GM23338 (cell line): ENCODE measurements around the gene TM9SF2. TPM values are rescaled to one million over a fixed set of nuclear protein-coding genes. Genes with fewer than 3 reads are reported as not detected.

Experiments used
- ATAC-seq: fragments of 200-7000 bp; cut with Tn5 transposase; 3 replicates; pipeline ENCODE4 v1.9.1; 2020
- DNase-seq: peaks from one replicate; pipeline ENCODE4 v3.0.0-alpha.2; 2015; ENCODE audit warnings: low spot score
- H2AFZ ChIP-seq: fragments of 200-600 bp; sonication (generic); 2 replicates; pipeline ENCODE4 v1.8.0; 2016; ENCODE audit warnings: antibody characterized with exemption, mild to moderate bottlenecking, moderate library complexity
- H3F3A ChIP-seq: fragments of 200-600 bp; sonication (generic); replicated peaks from 2 replicates; pipeline ENCODE4 v1.8.0; 2017; ENCODE audit warnings: antibody characterized with exemption, mixed run types, low read depth
- H3K27ac ChIP-seq: fragments of 200-600 bp; sonication (generic); 2 replicates; pipeline ENCODE4 v1.6.1; 2016; ENCODE audit warnings: low read depth
- H3K27me3 ChIP-seq: fragments of 200-600 bp; sonication (generic); 2 replicates; pipeline ENCODE4 v1.8.0; 2016; ENCODE audit warnings: mild to moderate bottlenecking, mixed run types, moderate library complexity; ENCODE audit not compliant: insufficient read depth
- H3K36me3 ChIP-seq: fragments of 200-600 bp; sonication (generic); 2 replicates; pipeline ENCODE4 v1.8.0; 2016; ENCODE audit warnings: mild to moderate bottlenecking; ENCODE audit not compliant: insufficient read depth
- H3K4me1 ChIP-seq: fragments of 200-600 bp; sonication (generic); 2 replicates; pipeline ENCODE4 v1.8.0; 2016; ENCODE audit warnings: mild to moderate bottlenecking, moderate library complexity; ENCODE audit not compliant: insufficient read depth
- H3K4me2 ChIP-seq: fragments of 200-600 bp; sonication (generic); 2 replicates; pipeline ENCODE4 v1.7.1; 2017; ENCODE audit warnings: mixed run types
- H3K4me3 ChIP-seq: fragments of 200-600 bp; sonication (generic); 2 replicates; pipeline ENCODE4 v1.6.1; 2016; ENCODE audit warnings: mixed run types
- H3K79me2 ChIP-seq: fragments of 200-600 bp; sonication (generic); replicated peaks from 2 replicates; pipeline ENCODE4 v1.8.0; 2017; ENCODE audit warnings: mild to moderate bottlenecking; ENCODE audit not compliant: insufficient read depth
- H3K9me2 ChIP-seq: fragments of 200-600 bp; sonication (generic); 2 replicates; pipeline ENCODE4 v1.8.0; 2017; ENCODE audit not compliant: insufficient read depth
- H4K20me1 ChIP-seq: fragments of 200-600 bp; sonication (generic); replicated peaks from 2 replicates; pipeline ENCODE4 v1.8.0; 2017; ENCODE audit warnings: mild to moderate bottlenecking; ENCODE audit not compliant: insufficient read depth
- H3K27ac Mint-ChIP-seq: 2 replicates; pipeline ENCODE4 v1.8.0; 2020; ENCODE audit warnings: inconsistent platforms, mild to moderate bottlenecking, moderate library complexity, mixed read lengths
- H3K27me3 Mint-ChIP-seq: 3 replicates; pipeline ENCODE4 v1.8.0; 2022; ENCODE audit warnings: low read depth, mild to moderate bottlenecking, moderate library complexity, mixed read lengths, inconsistent platforms; ENCODE audit not compliant: insufficient read depth, poor library complexity
- H3K36me3 Mint-ChIP-seq: 3 replicates; pipeline ENCODE4 v1.8.0; 2021; ENCODE audit warnings: low read depth, mild to moderate bottlenecking, inconsistent platforms, moderate library complexity, mixed read lengths
- H3K4me1 Mint-ChIP-seq: 3 replicates; pipeline ENCODE4 v1.8.0; 2020; ENCODE audit warnings: mild to moderate bottlenecking, inconsistent platforms, mixed read lengths
- H3K4me3 Mint-ChIP-seq: 3 replicates; pipeline ENCODE4 v1.8.0; 2021; ENCODE audit warnings: moderate library complexity, mild to moderate bottlenecking, inconsistent platforms, mixed read lengths
- H3K9me3 Mint-ChIP-seq: 3 replicates; pipeline ENCODE4 v1.8.0; 2020; ENCODE audit warnings: moderate library complexity, mild to moderate bottlenecking, inconsistent platforms, mixed read lengths
- CREB1 ChIP-seq: fragments of 250-450 bp; sonication (Bioruptor Pico); IDR thresholded peaks from 2 replicates; pipeline ENCODE4 v1.5.0; 2020; ENCODE audit warnings: low read depth, mild to moderate bottlenecking, moderate library complexity
- CTCF ChIP-seq, 2 experiments: fragments of 200-600 bp in 1 of 2; sonication (generic) in 1 of 2; conservative IDR thresholded peaks; 2 replicates each; pipeline versions ENCODE4 v1.5.1 to v1.6.1; 2016 to 2017; ENCODE audit warnings: antibody characterized with exemption in 2 of 2, low read depth in 2 of 2, mild to moderate bottlenecking in 2 of 2, moderate library complexity in 1 of 2
- EZH2phosphoT487 ChIP-seq: fragments of 200-600 bp; sonication (generic); IDR thresholded peaks from one replicate; pipeline ENCODE4 v1.8.1; 2018; ENCODE audit warnings: antibody characterized with exemption; ENCODE audit not compliant: unreplicated experiment
- JUNB ChIP-seq: IDR thresholded peaks from one replicate; pipeline ENCODE4 v1.6.1; 2016; ENCODE audit warnings: antibody characterized with exemption; ENCODE audit not compliant: unreplicated experiment
- NANOG ChIP-seq: IDR thresholded peaks from 2 replicates; pipeline ENCODE4 v1.6.1; 2016; ENCODE audit warnings: antibody characterized with exemption, borderline replicate concordance
- ZNF114 ChIP-seq: fragments of 250-450 bp; sonication (Bioruptor Pico); IDR thresholded peaks from 2 replicates; pipeline ENCODE4 v1.5.0; 2020; ENCODE audit warnings: mild to moderate bottlenecking, moderate library complexity
- ZNF462 ChIP-seq: fragments of 250-450 bp; sonication (Bioruptor Pico); IDR thresholded peaks from 2 replicates; pipeline ENCODE4 v1.5.0; 2020; ENCODE audit warnings: mild to moderate bottlenecking, moderate library complexity
- polyA plus RNA-seq: library from polyadenylated mRNA; unstranded; fragments of >200 nt; fragmentation: Nextera tagmentation; extraction: Ambion mirVana; gene quantifications from 2 replicates; pipeline ENCODE4 v1.2.1, GENCODE V29; 2016
- total RNA-seq: library from RNA; depleted of rRNA; stranded (reverse); fragments of >200 nt; shearing (Covaris generic); gene quantifications from 2 replicates; pipeline ENCODE4 v1.2.3, GENCODE V29; 2014

Gene TM9SF2
- total and polyA plus RNA-seq, 2 experiments from 2014 or later, result 50.5 to 115 TPM

- Histone ChIP-seq H3K4me1 (no peaks in the 10 kb centered on the region), H3F3A (peaks cover 5% of the 10 kb centered on the region; the same call in 1 of the 2 replicates), H3K27ac (peak overlapping the region; percentile 46), H3K4me3 (no peak overlapping the region), H4K20me1 (no peaks in the 10 kb centered on the region), H3K79me2 (no peaks in the 10 kb centered on the region), H3K9me2 (no peaks in the 10 kb centered on the region), H3K4me2 (no peak overlapping the region), H3K27me3 (no peaks in the 10 kb centered on the region), H2AFZ (no peak overlapping the region), H3K36me3 (peaks cover 28% of the 10 kb centered on the region; the same call in 1 of the 2 replicates)
- DNase-seq (no peak), ATAC-seq (no peak)
- Mint-ChIP-seq H3K36me3 (peaks cover 57% of the 10 kb centered on the region), H3K4me3 (no peak overlapping the region), H3K9me3 (no peaks in the 10 kb centered on the region), H3K27me3 (no peaks in the 10 kb centered on the region), H3K4me1 (no peaks in the 10 kb centered on the region), H3K27ac (no peak overlapping the region)
- TF ChIP-seq JUNB (no peak), ZNF114 (CRISPR knock-in tag) (no peak), NANOG (no peak), CREB1 (CRISPR knock-in tag) (no peak), ZNF462 (CRISPR knock-in tag) (no peak), EZH2phosphoT487 (no peak), CTCF (conservative IDR thresholded peaks at IDR 0.05; ENCODE audit: low read depth in 2 of 2) (no peak)
Measured at GRCh38 chr13:99545361-99545760, 44.1 kb downstream of the TM9SF2 start.
